HG03565 (cell line): ENCODE results near the gene TCOF1.

Experiments
- ATAC-seq: cut with Tn5 transposase; IDR thresholded peaks from one replicate; pipeline ENCODE4 v1.9.1; 2021; ENCODE audit warnings: mild to moderate bottlenecking, moderate library complexity; ENCODE audit not compliant: unreplicated experiment

TCOF1 gene

GRCh38 chr5:150448952-150449516 lies 91.5 kb downstream of the TCOF1 start:
- peak; percentile 21 for ATAC-seq
